ENCODE results near the gene TDRD5. TPM values are rescaled to one million over a fixed set of nuclear protein-coding genes. Genes with fewer than 3 reads are reported as not detected.

TDRD5 gene
- total RNA-seq, 1 donor from 2014 or later: 0.54 TPM

DNA sequence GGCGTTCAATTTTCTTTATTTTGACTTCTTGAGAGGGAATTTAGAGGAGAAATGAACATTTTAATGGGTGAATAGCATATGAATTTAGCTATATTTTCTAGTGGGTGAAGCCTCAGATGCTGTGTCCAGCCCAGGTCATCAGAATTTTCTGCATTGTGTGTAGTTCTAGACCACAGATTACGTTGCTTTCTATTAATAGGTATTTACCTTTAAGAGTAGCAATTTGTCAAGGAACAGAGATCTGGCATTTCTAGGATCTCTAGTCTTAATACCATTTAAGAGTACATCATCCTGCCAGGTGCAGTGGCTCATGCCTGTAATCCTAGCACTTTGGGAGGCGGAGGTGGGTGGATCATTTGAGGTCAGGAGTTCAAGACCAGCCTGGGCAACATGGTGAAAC, 20.7 kb downstream of the TDRD5 start:
- Histone ChIP-seq H3K27me3 (ENCODE audit: control insufficient read depth, insufficient read depth, low read length) (no peaks in the 10 kb centered on the region), H3K4me3 (ENCODE audit: low read depth, low read length) (no peak overlapping the region), H3K36me3 (ENCODE audit: control insufficient read depth, insufficient read depth, low read length) (no peaks in the 10 kb centered on the region)
- TF ChIP-seq, protein P1, sequence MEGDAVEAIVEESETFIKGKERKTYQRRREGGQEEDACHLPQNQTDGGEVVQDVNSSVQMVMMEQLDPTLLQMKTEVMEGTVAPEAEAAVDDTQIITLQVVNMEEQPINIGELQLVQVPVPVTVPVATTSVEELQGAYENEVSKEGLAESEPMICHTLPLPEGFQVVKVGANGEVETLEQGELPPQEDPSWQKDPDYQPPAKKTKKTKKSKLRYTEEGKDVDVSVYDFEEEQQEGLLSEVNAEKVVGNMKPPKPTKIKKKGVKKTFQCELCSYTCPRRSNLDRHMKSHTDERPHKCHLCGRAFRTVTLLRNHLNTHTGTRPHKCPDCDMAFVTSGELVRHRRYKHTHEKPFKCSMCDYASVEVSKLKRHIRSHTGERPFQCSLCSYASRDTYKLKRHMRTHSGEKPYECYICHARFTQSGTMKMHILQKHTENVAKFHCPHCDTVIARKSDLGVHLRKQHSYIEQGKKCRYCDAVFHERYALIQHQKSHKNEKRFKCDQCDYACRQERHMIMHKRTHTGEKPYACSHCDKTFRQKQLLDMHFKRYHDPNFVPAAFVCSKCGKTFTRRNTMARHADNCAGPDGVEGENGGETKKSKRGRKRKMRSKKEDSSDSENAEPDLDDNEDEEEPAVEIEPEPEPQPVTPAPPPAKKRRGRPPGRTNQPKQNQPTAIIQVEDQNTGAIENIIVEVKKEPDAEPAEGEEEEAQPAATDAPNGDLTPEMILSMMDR (IDR thresholded peaks at IDR 0.05; ENCODE audit: insufficient read depth, low read length, poor library complexity, severe bottlenecking): no peak
- no peak for DNase-seq (ENCODE audit: low read depth)

DNA sequence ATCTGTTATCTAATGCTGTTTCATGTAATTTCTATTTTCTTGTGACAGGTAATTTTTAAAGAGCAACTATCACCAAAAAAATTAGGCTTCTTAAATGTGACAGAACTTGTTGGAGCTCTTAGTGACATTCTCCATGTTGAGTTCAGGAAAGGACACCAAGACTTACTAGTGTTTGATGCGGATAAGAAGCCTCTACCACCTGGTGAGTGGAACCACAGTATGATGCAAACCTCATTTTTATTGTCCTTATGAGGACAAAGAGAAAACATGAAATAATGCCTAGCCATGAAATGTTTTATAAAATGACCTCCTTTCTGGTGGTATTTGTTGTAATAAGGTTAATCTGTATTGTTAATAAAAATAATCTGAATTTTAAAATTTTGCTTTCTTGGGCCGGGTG, 39.1 kb downstream of the TDRD5 start:
- no peak for DNase-seq (ENCODE audit: low read depth)
- Histone ChIP-seq H3K36me3 (ENCODE audit: control insufficient read depth, insufficient read depth, low read length) (no peaks in the 10 kb centered on the region), H3K27me3 (ENCODE audit: control insufficient read depth, insufficient read depth, low read length) (no peaks in the 10 kb centered on the region), H3K4me3 (ENCODE audit: low read depth, low read length) (no peak overlapping the region)
- TF ChIP-seq, protein P1 (IDR thresholded peaks at IDR 0.05; ENCODE audit: insufficient read depth, low read length, poor library complexity, severe bottlenecking): no peak

DNA sequence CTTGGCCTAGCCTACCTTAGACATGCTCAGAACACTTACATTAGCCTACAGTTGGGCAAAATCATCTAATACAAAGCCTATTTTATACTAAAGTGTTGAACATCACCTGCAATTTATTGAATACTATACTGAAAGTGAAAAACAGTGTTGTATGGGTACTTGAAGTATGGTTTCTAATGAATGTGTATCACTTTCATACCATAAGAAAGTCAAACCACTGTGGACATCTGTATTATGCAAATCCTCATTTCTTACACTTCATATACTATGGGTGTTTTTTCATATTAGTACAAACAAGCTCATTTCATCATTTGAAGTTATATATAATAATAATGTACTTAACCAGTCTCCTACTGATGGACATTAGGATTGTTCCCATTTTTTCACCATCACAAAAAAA, 41.2 kb downstream of the TDRD5 start:
- no peak overlapping the region for H3K4me3 ChIP-seq (ENCODE audit: low read depth, low read length)
- H3K27me3 ChIP-seq (ENCODE audit: control insufficient read depth, insufficient read depth, low read length): no peaks in the 10 kb centered on the region
- TF ChIP-seq, protein P1 (IDR thresholded peaks at IDR 0.05; ENCODE audit: insufficient read depth, low read length, poor library complexity, severe bottlenecking): no peak
- no peaks in the 10 kb centered on the region for H3K36me3 ChIP-seq (ENCODE audit: control insufficient read depth, insufficient read depth, low read length)
- no peak for DNase-seq (ENCODE audit: low read depth)

DNA sequence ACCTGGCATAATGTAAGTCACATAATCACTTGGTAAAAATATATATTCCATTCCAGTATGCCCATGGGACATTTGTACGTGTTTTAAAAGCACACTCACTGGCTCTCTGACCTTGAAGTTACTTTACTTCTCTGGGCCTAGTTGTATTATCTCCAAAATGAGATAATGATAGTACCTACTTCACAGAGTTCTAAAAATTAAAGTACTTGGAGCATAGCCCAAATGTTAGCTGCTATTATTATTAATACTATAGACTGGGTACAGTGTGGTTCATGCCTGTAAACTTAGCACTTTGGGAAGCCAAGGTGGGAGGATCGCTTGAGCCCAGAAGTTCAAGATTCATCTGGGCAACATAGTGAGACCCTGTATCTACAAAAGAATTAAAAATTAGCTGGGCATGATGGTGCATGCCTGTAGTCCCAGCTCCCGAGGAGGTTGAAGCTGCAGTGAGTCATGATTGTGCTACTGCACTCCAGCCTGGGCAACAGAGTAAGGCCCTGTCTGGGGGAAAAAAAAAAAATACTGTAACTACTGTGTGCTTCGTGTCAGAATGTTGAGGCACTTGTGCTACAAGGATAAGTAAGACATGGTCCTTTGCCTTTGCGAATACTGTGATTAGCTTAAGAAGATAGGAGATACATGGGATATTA, 45.7 kb downstream of the TDRD5 start:
- Histone ChIP-seq H3K4me3 (ENCODE audit: low read depth, low read length) (no peak overlapping the region), H3K27me3 (ENCODE audit: control insufficient read depth, insufficient read depth, low read length) (no peaks in the 10 kb centered on the region), H3K36me3 (ENCODE audit: control insufficient read depth, insufficient read depth, low read length) (no peaks in the 10 kb centered on the region)
- TF ChIP-seq, protein P1 (IDR thresholded peaks at IDR 0.05; ENCODE audit: insufficient read depth, low read length, poor library complexity, severe bottlenecking): no peak
- DNase-seq (ENCODE audit: low read depth): no peak

DNA sequence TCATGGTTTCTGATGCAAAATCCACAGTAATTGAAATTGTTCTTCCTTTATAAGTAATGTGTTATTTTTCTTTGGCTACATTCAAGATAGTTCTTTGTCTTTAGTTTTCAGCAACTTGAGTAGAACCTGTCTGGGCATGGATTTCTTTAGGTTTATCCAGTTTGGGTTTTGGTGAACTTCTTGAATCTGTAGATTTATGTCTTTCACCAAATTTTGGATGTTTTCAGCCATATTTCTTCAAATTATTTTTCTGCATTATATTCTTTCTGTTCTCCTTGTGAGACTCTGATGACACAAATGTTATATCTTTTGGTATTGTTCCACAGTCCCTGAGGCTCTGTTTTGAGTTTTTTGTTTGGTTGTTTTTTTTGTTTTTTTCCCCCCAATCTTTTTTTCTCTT, 69.4 kb downstream of the TDRD5 start:
- no peaks in the 10 kb centered on the region for H3K36me3 ChIP-seq (ENCODE audit: control insufficient read depth, insufficient read depth, low read length)
- DNase-seq (ENCODE audit: low read depth): no peak
- TF ChIP-seq, protein P1 (IDR thresholded peaks at IDR 0.05; ENCODE audit: insufficient read depth, low read length, poor library complexity, severe bottlenecking): no peak
- no peak overlapping the region for H3K4me3 ChIP-seq (ENCODE audit: low read depth, low read length)
- H3K27me3 ChIP-seq (ENCODE audit: control insufficient read depth, insufficient read depth, low read length): no peaks in the 10 kb centered on the region

DNA sequence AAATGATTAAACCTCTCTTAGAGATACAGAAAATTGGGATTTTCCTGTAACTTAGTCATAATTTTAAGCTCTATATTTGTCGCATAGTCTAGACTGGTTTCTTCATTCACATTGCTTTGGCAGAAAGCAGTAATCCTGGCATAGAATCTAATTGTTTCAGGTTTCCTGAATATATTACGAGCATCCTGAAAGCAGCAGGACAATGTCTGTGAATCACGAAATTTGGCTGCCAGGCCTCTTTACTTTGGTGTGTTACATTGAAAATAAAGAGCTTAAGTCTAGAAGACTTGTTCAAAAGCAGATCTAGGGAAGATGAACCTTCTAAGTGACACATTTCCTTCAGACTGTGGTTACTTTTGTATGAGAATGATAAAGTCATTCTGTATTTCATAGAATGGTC, 72.2 kb downstream of the TDRD5 start:
- TF ChIP-seq, protein P1 (IDR thresholded peaks at IDR 0.05; ENCODE audit: insufficient read depth, low read length, poor library complexity, severe bottlenecking): no peak
- DNase-seq (ENCODE audit: low read depth): no peak

More for the DNA sequence above, 72.2 kb downstream of the TDRD5 start:
- H3K36me3 ChIP-seq (ENCODE audit: control insufficient read depth, insufficient read depth, low read length): no peaks in the 10 kb centered on the region
- H3K4me3 ChIP-seq (ENCODE audit: low read depth, low read length): no peak overlapping the region
- no peaks in the 10 kb centered on the region for H3K27me3 ChIP-seq (ENCODE audit: control insufficient read depth, insufficient read depth, low read length)
